HG02885 (cell line): ENCODE data around the gene NPY4R2.
"Not testable (repeated sequence)": the region's sequence is repeated elsewhere in the genome, so short reads cannot be mapped to it uniquely, and the experiment has no call there.

Experiments
- ATAC-seq: cut with Tn5 transposase; IDR thresholded peaks from one replicate; pipeline ENCODE4 v1.9.1; 2021; ENCODE audit warnings: mild to moderate bottlenecking; ENCODE audit not compliant: unreplicated experiment, poor library complexity

Gene NPY4R2

GRCh38 chr10:47918475-47918874, at the start of gene NPY4R2:
Gene NPY4R2 (plus strand): TSS chr10:47918662. CDS start chr10:47921988, 3,326 bp downstream.
- ATAC-seq = not testable (repeated sequence)

GRCh38 chr10:47870887-47871286, 47.6 kb upstream of the NPY4R2 start:
- not testable (repeated sequence) for ATAC-seq

GRCh38 chr10:47871485-47872180, 46.8 kb upstream of the NPY4R2 start:
- ATAC-seq = not testable (repeated sequence)

- ATAC-seq = not testable (repeated sequence)
Measured at GRCh38 chr10:47872236-47872635, 46.2 kb upstream of the NPY4R2 start.

GRCh38 chr10:47884239-47884638, 34.2 kb upstream of the NPY4R2 start:
- not testable (repeated sequence) for ATAC-seq

- ATAC-seq = not testable (repeated sequence)
Measured at GRCh38 chr10:47884934-47885333, 33.5 kb upstream of the NPY4R2 start.

GRCh38 chr10:47886356-47886755, 32.1 kb upstream of the NPY4R2 start:
- not testable (repeated sequence) for ATAC-seq

GRCh38 chr10:47886827-47887226, 31.6 kb upstream of the NPY4R2 start:
- ATAC-seq = not testable (repeated sequence)

GRCh38 chr10:47890737-47891136, 27.7 kb upstream of the NPY4R2 start:
- ATAC-seq = not testable (repeated sequence)

GRCh38 chr10:47892494-47893261, 25.8 kb upstream of the NPY4R2 start:
- not testable (repeated sequence) for ATAC-seq

- not testable (repeated sequence) for ATAC-seq
Measured at GRCh38 chr10:47894571-47894970, 23.9 kb upstream of the NPY4R2 start.

GRCh38 chr10:47897813-47898212, 20.6 kb upstream of the NPY4R2 start:
- ATAC-seq = not testable (repeated sequence)

GRCh38 chr10:47909333-47909732, 9.1 kb upstream of the NPY4R2 start:
- not testable (repeated sequence) for ATAC-seq

GRCh38 chr10:47910486-47910885, 8.0 kb upstream of the NPY4R2 start:
- not testable (repeated sequence) for ATAC-seq

- not testable (repeated sequence) for ATAC-seq
Measured at GRCh38 chr10:47914052-47914451, 4.4 kb upstream of the NPY4R2 start.

GRCh38 chr10:47915849-47916548, 2.5 kb upstream of the NPY4R2 start:
- not testable (repeated sequence) for ATAC-seq

GRCh38 chr10:47920610-47921009, 2.1 kb downstream of the NPY4R2 start:
- not testable (repeated sequence) for ATAC-seq

GRCh38 chr10:47922503-47922902, 4.0 kb downstream of the NPY4R2 start:
- ATAC-seq = not testable (repeated sequence)

- not testable (repeated sequence) for ATAC-seq
Measured at GRCh38 chr10:47924628-47925027, 6.2 kb downstream of the NPY4R2 start.

GRCh38 chr10:47927147-47927916, 8.9 kb downstream of the NPY4R2 start:
- ATAC-seq = not testable (repeated sequence)
